Skeletal muscle cell (primary cell): ENCODE results near the gene OXCT1.
A peak's percentile ranks its signal among the peaks of the same experiment; 100 is the strongest.

Experiments used
- DNase-seq: peaks from one replicate; pipeline ENCODE4 v3.0.0-alpha.2; 2010; ENCODE audit warnings: low read depth
- H3K4me3 ChIP-seq: 2 replicates; pipeline ENCODE4 v1.5.1; 2011; ENCODE audit warnings: low read depth, mild to moderate bottlenecking, control low read depth, low read length, moderate library complexity

Gene OXCT1

GRCh38 chr5:41869724-41870626 is at the start of gene OXCT1:
Gene OXCT1, minus strand, starts transcription at chr5:41870425. Its CDS starts 67 bp downstream, at chr5:41870358.
- DNase-seq = peak; percentile 31
- H3K4me3 ChIP-seq = peak within 1 kb of the TSS; percentile 91

- no peak overlapping the region for H3K4me3 ChIP-seq
- no peak for DNase-seq
Measured at GRCh38 chr5:41918105-41918504, 47.9 kb upstream of the OXCT1 start.

- peak; percentile 31 for DNase-seq
- no peak overlapping the region for H3K4me3 ChIP-seq
Measured at GRCh38 chr5:41908374-41909079, 38.3 kb upstream of the OXCT1 start.

GRCh38 chr5:41906151-41906550 is 35.9 kb upstream of the OXCT1 start:
- DNase-seq = no peak
- no peak overlapping the region for H3K4me3 ChIP-seq

- peak; percentile 99 for DNase-seq
- peak within 1 kb of the TSS; percentile 84 for H3K4me3 ChIP-seq
Measured at GRCh38 chr5:41903892-41904799, 33.9 kb upstream of the OXCT1 start, which contains the start of gene RIMOC1. Gene RIMOC1, plus strand, starts transcription at chr5:41904344. Its CDS starts 24 bp downstream, at chr5:41904368.

- no peak for DNase-seq
- peak overlapping the region; percentile 84 for H3K4me3 ChIP-seq
Measured at GRCh38 chr5:41903382-41903891, 33.2 kb upstream of the OXCT1 start.

GRCh38 chr5:41896230-41896629 is 26.0 kb upstream of the OXCT1 start:
- no peak overlapping the region for H3K4me3 ChIP-seq
- DNase-seq = no peak

GRCh38 chr5:41893074-41893851 is 23.0 kb upstream of the OXCT1 start:
- no peak for DNase-seq
- no peak overlapping the region for H3K4me3 ChIP-seq

GRCh38 chr5:41892031-41892430 is 21.8 kb upstream of the OXCT1 start:
- no peak overlapping the region for H3K4me3 ChIP-seq
- no peak for DNase-seq

GRCh38 chr5:41891066-41891707 is 21.0 kb upstream of the OXCT1 start:
- DNase-seq = no peak
- H3K4me3 ChIP-seq = no peak overlapping the region

- no peak for DNase-seq
- no peak overlapping the region for H3K4me3 ChIP-seq
Measured at GRCh38 chr5:41885286-41885685, 15.1 kb upstream of the OXCT1 start.

GRCh38 chr5:41883936-41884335 is 13.7 kb upstream of the OXCT1 start:
- H3K4me3 ChIP-seq = no peak overlapping the region
- no peak for DNase-seq

- no peak for DNase-seq
Measured at GRCh38 chr5:41883243-41883642, 13.0 kb upstream of the OXCT1 start.

GRCh38 chr5:41882765-41883164 is 12.5 kb upstream of the OXCT1 start:
- H3K4me3 ChIP-seq = no peak overlapping the region
- no peak for DNase-seq

More at GRCh38 chr5:41883243-41883642, 13.0 kb upstream of the OXCT1 start:
- no peak overlapping the region for H3K4me3 ChIP-seq

- H3K4me3 ChIP-seq = no peak overlapping the region
- no peak for DNase-seq
Measured at GRCh38 chr5:41878643-41879478, 8.6 kb upstream of the OXCT1 start.

- DNase-seq = no peak
- no peak overlapping the region for H3K4me3 ChIP-seq
Measured at GRCh38 chr5:41878173-41878572, 7.9 kb upstream of the OXCT1 start.

GRCh38 chr5:41877408-41877807 is 7.2 kb upstream of the OXCT1 start:
- H3K4me3 ChIP-seq = no peak overlapping the region
- DNase-seq = no peak
